ENCODE measurements around the gene CAPN11.
"Not testable (repeated sequence)": the region's sequence is repeated elsewhere in the genome, so short reads cannot be mapped to it uniquely, and the experiment has no call there.

The CAPN11 gene

DNA sequence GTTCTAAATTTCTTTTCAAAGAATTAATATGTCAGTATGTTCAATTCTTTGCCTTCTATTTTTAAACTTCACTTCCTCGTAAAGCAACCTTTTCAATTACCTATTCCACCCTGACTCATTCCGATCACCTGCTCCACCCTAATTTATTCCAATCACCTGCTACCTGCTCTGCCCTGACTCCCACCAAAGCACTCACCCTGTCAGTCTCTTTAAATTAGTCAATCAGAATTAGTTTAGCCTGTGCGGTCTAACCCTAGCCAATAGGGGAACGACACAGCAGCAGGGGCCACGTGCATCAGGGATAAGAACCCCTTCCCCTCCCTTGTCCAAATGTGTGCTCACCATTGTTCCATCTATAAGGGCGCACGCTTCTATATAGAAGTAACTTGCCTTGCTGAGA is 26.7 kb downstream of the CAPN11 start:
- not testable (repeated sequence) for H2AFZ ChIP-seq (ENCODE audit: low read depth, low read length); H3K36me3 ChIP-seq (ENCODE audit: insufficient read depth, low read length); H3K9me3 ChIP-seq (ENCODE audit: low read length); H3K27me3 ChIP-seq (ENCODE audit: insufficient read depth, low read length); H3K4me3 ChIP-seq (ENCODE audit: low read length); H3K4me1 ChIP-seq (ENCODE audit: insufficient read depth, low read length)

DNA sequence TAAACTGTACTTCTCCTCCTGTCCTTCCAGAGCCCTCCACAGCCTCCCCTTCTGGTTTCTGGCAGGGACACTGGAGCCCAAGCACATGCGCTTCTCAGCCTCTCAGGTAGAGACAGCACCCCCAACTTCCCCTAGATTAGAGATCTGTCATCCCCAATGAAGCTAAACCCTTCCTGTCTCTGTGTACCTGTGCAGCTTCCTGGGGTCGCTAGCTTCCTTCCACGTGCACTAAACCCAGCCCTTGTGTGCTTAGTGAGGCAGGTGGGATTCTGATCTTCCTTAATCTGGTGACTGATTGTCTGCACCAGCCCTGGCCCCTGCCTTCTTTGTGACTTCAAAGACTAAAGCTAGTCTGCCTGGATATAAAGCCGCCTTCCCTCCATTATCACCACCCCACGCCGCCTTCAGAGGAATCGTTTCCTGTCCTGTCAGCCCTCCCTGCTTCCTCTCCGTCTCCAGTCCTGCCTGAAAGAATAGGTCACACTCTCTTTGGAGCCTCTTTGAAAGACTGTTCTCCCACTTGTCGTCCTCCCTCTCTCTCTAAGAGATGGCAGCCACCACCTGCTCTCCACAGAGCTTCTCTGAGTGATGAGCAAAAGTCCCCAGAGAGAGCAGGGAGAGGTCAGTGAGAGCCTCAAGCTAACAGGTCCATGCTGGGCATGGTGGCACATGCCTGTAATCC is 27.5 kb downstream of the CAPN11 start:
- Histone ChIP-seq H3K27me3 (ENCODE audit: insufficient read depth, low read length) (no peaks in the 10 kb centered on the region), H3K4me1 (ENCODE audit: insufficient read depth, low read length) (peaks cover 7% of the 10 kb centered on the region), H2AFZ (ENCODE audit: low read depth, low read length) (no peak overlapping the region), H3K9me3 (ENCODE audit: low read length) (no peaks in the 10 kb centered on the region), H3K36me3 (ENCODE audit: insufficient read depth, low read length) (no peaks in the 10 kb centered on the region), H3K4me3 (ENCODE audit: low read length) (no peak overlapping the region)

DNA sequence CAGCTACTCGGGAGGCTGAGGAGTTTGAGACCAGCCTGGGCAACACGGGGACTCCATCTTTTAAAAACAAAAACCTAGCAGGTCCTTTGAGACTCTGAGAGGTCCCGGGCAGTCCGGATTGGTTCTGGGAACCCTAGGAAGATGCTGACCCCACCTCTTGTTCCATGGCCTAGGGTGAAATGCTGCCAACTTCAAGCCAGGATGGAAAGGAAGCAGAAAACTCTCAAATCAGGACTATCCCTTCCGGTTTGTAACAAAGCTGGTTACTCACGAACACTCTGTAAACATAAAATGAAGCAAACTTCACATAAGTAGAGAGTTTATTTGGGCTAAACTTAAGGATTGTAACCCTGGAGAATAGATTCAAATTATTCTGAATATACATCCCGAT is 28.0 kb downstream of the CAPN11 start:
- H3K36me3 ChIP-seq (ENCODE audit: insufficient read depth, low read length), result no peaks in the 10 kb centered on the region
- H2AFZ ChIP-seq (ENCODE audit: low read depth, low read length), result no peak overlapping the region
- no peaks in the 10 kb centered on the region for H3K9me3 ChIP-seq (ENCODE audit: low read length)
- no peaks in the 10 kb centered on the region for H3K27me3 ChIP-seq (ENCODE audit: insufficient read depth, low read length)
- H3K4me1 ChIP-seq (ENCODE audit: insufficient read depth, low read length), result peaks cover 7% of the 10 kb centered on the region
- no peak overlapping the region for H3K4me3 ChIP-seq (ENCODE audit: low read length)

DNA sequence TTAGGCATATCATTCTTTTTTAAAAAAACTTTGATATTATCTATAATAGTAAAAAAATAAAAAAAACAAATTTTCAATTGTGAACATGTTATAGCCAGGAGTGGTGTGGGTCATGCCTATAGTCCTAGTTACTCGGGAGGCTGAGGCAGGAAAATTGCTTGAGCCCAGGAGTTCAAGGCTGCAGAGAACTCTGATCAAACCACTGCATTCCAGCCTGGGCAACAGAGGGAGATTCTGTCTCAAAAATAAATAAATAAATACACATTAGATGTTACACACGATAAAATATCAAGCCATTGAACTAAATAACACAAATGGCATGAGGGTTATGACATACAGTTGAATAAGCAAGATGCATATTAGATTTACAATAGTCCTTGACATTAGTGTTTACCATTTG is 30.2 kb downstream of the CAPN11 start:
- Histone ChIP-seq H3K27me3 (ENCODE audit: insufficient read depth, low read length) (no peaks in the 10 kb centered on the region), H2AFZ (ENCODE audit: low read depth, low read length) (no peak overlapping the region), H3K4me3 (ENCODE audit: low read length) (no peak overlapping the region), H3K4me1 (ENCODE audit: insufficient read depth, low read length) (peaks cover 7% of the 10 kb centered on the region), H3K36me3 (ENCODE audit: insufficient read depth, low read length) (no peaks in the 10 kb centered on the region), H3K9me3 (ENCODE audit: low read length) (no peaks in the 10 kb centered on the region)

DNA sequence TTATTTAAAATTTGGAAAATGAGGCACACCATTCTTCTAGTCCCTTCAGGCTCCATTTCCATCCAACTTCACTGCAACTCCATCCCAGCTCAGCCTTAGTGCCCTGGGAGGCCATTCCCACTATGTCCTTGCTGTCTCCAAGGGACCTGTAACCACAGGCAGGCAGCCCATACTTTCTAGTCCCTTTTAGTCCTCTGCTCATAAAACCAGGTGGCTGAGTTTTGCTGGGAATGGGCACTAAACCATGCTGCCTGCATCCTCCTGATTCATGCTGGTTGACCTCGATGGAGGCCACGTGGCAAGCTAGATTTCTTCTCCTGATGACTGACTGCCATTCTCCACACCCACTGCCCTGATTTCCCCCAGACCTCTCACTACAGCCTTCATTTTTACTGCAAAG is 30.6 kb downstream of the CAPN11 start:
- no peak overlapping the region for H2AFZ ChIP-seq (ENCODE audit: low read depth, low read length)
- no peaks in the 10 kb centered on the region for H3K9me3 ChIP-seq (ENCODE audit: low read length)
- peaks cover 7% of the 10 kb centered on the region for H3K4me1 ChIP-seq (ENCODE audit: insufficient read depth, low read length)
- H3K4me3 ChIP-seq (ENCODE audit: low read length), result no peak overlapping the region
- H3K36me3 ChIP-seq (ENCODE audit: insufficient read depth, low read length), result no peaks in the 10 kb centered on the region
- peaks cover under 1% of the 10 kb centered on the region for H3K27me3 ChIP-seq (ENCODE audit: insufficient read depth, low read length)

DNA sequence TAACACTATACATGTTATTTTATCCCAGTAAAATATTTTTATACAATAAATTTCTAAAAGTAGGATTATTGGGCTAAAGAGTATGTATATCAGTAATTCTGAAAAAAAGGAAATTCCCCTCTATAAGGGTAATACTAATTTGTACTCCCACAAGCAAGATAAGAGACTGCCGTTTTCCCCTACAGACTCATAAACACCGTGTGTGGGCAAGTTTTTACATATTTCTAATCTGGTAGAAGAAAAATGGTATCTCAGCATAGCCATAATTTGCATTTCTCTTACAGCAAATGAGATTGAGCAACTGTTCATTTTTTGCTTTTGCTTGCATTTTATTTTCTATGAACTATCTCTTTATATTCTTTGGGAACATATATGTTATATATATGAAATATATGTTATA is 32.1 kb downstream of the CAPN11 start:
- H3K9me3 ChIP-seq (ENCODE audit: low read length), result no peaks in the 10 kb centered on the region
- H3K27me3 ChIP-seq (ENCODE audit: insufficient read depth, low read length), result peaks cover 5% of the 10 kb centered on the region
- H3K4me1 ChIP-seq (ENCODE audit: insufficient read depth, low read length), result peaks cover 7% of the 10 kb centered on the region
- no peak overlapping the region for H3K4me3 ChIP-seq (ENCODE audit: low read length)
- H3K36me3 ChIP-seq (ENCODE audit: insufficient read depth, low read length), result no peaks in the 10 kb centered on the region
- H2AFZ ChIP-seq (ENCODE audit: low read depth, low read length), result no peak overlapping the region

DNA sequence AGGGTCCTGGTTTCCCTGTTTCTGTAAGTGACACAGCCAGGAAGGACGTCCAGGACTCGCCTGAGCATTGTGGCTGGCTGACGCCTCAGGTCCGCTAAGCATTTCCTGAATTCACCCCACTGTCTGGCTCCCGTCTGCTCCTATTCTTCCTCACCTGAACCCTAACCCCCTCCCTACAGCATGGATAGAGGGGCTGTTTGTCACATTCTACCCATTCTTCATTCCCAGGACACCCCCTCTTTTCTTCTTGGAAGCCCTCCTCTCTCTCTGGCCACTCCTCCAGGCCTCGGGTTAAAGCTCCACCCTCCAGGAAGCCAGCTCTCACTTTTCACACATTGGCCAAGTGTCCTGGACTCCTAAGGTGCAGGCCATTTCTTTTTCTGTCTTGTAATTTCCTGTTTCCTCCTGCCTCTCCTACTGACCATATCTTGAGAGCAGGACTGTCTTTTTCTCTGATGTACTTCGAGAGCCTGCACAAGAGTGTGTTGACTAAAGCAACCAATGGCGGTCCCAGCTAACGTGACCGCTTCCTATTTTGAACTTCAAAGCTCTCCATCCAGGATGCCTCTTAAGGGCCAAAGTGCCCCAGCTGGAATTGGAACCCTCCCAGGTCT is 33.9 kb downstream of the CAPN11 start:
- H3K36me3 ChIP-seq (ENCODE audit: insufficient read depth, low read length), result no peaks in the 10 kb centered on the region
- no peaks in the 10 kb centered on the region for H3K4me1 ChIP-seq (ENCODE audit: insufficient read depth, low read length)
- no peaks in the 10 kb centered on the region for H3K9me3 ChIP-seq (ENCODE audit: low read length)
- no peak overlapping the region for H2AFZ ChIP-seq (ENCODE audit: low read depth, low read length)
- peaks cover 5% of the 10 kb centered on the region for H3K27me3 ChIP-seq (ENCODE audit: insufficient read depth, low read length)
- no peak overlapping the region for H3K4me3 ChIP-seq (ENCODE audit: low read length)

DNA sequence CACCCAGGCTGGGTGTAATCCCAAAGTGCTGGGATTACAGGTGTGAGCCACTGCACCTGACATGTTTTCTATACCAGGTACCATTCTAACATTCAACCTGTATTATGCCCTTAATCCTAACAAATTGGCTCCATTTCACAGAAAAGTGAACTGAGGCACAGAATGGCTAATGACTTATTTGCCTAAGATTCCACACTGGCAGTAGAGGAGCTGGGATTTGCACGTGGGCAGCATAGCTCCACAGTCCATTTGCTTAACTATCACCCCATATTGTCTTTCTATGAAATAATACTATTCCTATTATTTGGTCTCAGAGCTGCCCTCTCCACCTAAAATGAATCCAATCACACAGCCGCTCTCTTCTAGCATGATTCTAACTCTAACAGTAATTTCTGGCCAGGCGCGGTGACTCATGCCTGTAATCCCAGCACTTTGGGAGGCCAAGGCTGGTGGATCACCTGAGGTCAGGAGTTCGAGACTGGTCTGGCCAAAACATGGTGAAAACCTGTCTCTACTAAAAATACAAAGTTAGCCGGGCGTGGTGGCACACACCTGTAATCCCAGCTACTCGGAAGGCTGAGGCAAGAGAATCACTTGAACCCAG is 34.8 kb downstream of the CAPN11 start:
- Histone ChIP-seq H3K4me3 (ENCODE audit: low read length) (no peak overlapping the region), H3K9me3 (ENCODE audit: low read length) (no peaks in the 10 kb centered on the region), H3K4me1 (ENCODE audit: insufficient read depth, low read length) (no peaks in the 10 kb centered on the region), H3K27me3 (ENCODE audit: insufficient read depth, low read length) (peaks cover 5% of the 10 kb centered on the region), H3K36me3 (ENCODE audit: insufficient read depth, low read length) (no peaks in the 10 kb centered on the region), H2AFZ (ENCODE audit: low read depth, low read length) (no peak overlapping the region)

DNA sequence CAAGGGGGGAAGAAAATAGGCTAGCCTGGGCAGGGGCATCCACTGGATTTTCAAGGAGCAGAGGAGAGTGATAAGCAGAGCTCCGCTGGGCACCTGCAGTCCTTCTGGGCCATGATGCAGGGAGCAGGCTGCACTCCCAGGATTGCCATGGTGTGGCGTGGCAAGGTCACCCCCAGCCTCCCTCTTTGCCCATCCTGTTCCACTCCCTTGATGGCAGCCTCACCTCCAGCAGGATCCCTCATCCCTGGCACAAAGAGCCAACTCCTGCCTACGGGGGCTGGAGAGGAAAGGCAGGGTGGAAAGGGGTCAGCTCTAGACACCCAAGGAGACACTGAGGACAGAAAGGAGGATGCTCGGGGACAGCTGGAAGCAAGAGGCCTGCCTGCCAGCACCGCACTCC is 35.7 kb downstream of the CAPN11 start:
- H3K9me3 ChIP-seq (ENCODE audit: low read length), result no peaks in the 10 kb centered on the region
- H3K36me3 ChIP-seq (ENCODE audit: insufficient read depth, low read length), result no peaks in the 10 kb centered on the region
- H3K4me1 ChIP-seq (ENCODE audit: insufficient read depth, low read length), result no peaks in the 10 kb centered on the region
- no peak overlapping the region for H3K4me3 ChIP-seq (ENCODE audit: low read length)
- peaks cover 5% of the 10 kb centered on the region for H3K27me3 ChIP-seq (ENCODE audit: insufficient read depth, low read length)
- no peak overlapping the region for H2AFZ ChIP-seq (ENCODE audit: low read depth, low read length)

DNA sequence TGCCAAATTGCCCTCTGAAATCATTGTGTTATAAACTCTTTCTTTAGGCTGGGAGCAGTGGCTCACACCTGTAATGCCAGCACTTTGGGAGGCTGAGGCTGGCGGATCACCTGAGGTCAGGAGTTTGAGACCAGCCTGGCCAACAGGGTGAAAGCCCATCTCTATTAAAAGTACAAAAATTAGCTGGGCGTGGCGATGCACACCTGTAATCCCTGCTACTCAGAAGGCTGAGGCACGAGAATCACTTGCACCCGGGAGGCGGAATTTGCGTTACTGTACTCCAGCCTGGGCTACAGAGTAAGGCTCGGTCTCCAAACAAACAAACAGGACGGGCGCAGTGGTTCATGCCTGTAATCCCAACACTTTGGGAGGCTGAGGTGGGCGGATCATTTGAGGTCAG is 37.7 kb downstream of the CAPN11 start:
- not testable (repeated sequence) for H3K4me3 ChIP-seq (ENCODE audit: low read length); H3K9me3 ChIP-seq (ENCODE audit: low read length); H3K27me3 ChIP-seq (ENCODE audit: insufficient read depth, low read length); H3K36me3 ChIP-seq (ENCODE audit: insufficient read depth, low read length); H2AFZ ChIP-seq (ENCODE audit: low read depth, low read length); H3K4me1 ChIP-seq (ENCODE audit: insufficient read depth, low read length)

DNA sequence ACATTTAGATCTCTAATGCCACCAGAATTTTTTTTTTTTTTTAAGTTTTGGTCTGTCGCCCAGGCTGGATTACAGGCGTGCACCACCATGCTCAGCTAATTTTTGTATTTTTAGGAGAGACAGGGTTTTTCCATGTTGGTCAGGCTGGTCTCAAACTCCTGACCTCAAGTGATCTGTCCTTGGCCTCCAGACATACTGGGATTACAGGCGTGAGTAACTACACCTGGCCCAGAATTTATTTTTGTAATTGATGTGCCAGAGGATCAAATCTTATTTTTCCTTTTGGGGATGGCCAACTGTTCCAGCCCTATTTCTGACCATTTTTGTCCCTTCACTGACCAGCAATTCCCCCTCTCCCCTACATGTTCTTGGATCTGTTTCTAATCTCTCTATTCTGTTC is 40.1 kb downstream of the CAPN11 start:
- H3K4me3 ChIP-seq (ENCODE audit: low read length), result no peak overlapping the region
- no peak overlapping the region for H2AFZ ChIP-seq (ENCODE audit: low read depth, low read length)

DNA sequence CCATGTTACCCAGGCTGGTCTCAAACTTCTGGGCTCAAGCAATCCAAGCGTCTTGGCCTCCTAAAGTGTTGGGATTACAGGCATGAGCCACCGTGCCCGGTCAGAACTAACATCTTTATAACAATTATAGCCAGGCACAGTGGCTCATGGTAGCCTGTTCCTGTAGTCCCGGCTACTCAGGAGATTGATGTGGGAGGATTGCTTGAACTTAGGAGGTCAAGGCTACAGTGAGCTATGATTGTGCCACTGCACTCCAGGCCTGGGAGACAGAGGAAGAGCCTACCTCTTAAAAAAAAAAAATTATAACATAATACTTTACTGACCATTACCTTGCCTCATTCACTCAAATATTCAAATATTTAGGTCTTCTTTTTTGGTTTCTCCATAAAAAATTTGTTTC is 41.3 kb downstream of the CAPN11 start:
- H3K4me3 ChIP-seq (ENCODE audit: low read length), result no peak overlapping the region
- no peak overlapping the region for H2AFZ ChIP-seq (ENCODE audit: low read depth, low read length)
- H3K36me3 ChIP-seq (ENCODE audit: insufficient read depth, low read length), result no peaks in the 10 kb centered on the region
- no peaks in the 10 kb centered on the region for H3K27me3 ChIP-seq (ENCODE audit: insufficient read depth, low read length)
- H3K9me3 ChIP-seq (ENCODE audit: low read length), result no peaks in the 10 kb centered on the region
- H3K4me1 ChIP-seq (ENCODE audit: insufficient read depth, low read length), result no peaks in the 10 kb centered on the region

More for the DNA sequence above, 40.1 kb downstream of the CAPN11 start:
- no peaks in the 10 kb centered on the region for H3K9me3 ChIP-seq (ENCODE audit: low read length)
- peaks cover 5% of the 10 kb centered on the region for H3K27me3 ChIP-seq (ENCODE audit: insufficient read depth, low read length)
- no peaks in the 10 kb centered on the region for H3K4me1 ChIP-seq (ENCODE audit: insufficient read depth, low read length)
- H3K36me3 ChIP-seq (ENCODE audit: insufficient read depth, low read length), result no peaks in the 10 kb centered on the region

DNA sequence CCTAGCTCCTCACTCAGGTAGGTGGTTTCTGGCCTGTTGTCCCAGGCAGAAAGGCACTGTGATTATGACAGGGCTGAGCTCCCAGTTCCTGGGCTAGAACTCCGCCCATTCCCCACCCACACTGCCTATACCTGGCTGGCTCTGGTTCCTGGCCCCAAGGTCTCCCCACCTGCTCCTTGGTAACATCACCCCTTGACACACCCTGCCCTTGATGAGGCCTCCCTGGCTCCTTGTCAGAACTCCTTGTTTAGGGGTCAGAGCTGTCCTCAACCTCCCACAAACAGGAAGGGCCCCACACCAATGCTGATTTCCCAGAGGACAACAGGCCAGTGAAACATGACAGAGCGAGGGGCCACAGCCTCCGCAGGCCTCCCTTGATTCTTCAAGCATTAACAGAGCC is 42.6 kb downstream of the CAPN11 start:
- H3K4me3 ChIP-seq (ENCODE audit: low read length), result no peak overlapping the region
- no peaks in the 10 kb centered on the region for H3K27me3 ChIP-seq (ENCODE audit: insufficient read depth, low read length)
- H3K4me1 ChIP-seq (ENCODE audit: insufficient read depth, low read length), result no peaks in the 10 kb centered on the region
- H2AFZ ChIP-seq (ENCODE audit: low read depth, low read length), result no peak overlapping the region
- H3K36me3 ChIP-seq (ENCODE audit: insufficient read depth, low read length), result no peaks in the 10 kb centered on the region
- no peaks in the 10 kb centered on the region for H3K9me3 ChIP-seq (ENCODE audit: low read length)
